ENCODE results near the gene GRIN3B.
A peak's percentile ranks its signal among the peaks of the same experiment; 100 is the strongest.

The GRIN3B gene

DNA sequence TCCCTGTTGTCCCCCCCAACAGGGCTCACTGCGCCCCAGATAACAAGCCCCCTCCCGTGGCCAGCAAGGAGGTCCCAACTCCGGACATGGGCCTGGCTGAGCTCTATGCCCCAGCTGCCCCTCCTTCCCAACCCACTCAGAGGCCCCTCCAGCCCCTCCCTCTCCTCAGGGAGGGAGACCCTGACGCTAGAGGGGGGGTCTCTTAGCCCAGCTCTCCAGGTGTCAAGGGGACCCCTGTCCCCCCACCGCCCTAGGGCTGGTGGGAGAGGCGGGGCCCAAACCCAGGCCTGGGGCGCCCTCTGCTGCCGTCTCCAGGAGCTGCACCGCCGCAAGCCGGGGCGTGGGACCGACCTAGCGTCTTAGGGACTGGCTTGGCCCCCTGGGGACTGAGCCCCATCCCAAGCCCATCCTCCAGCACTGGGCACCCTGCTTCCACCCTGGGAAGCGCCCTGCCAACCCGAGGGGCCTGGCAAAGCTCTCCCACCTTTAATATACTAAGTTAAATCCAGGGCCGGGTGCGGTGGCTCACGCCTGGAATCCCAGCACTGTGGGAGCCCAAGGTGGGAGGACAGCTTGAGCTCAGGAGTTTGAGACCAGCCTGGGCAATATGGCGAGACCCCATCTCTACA, 1.4 kb downstream of the GRIN3B start (continued):
- TF ChIP-seq ZNF777 (tag by site-specific recombination; IDR thresholded peaks at IDR 0.05; ENCODE audit: borderline replicate concordance) (no peak), ZNF138 (tag by site-specific recombination; IDR thresholded peaks at IDR 0.05; ENCODE audit: borderline replicate concordance) (no peak), TCF7L2 (IDR thresholded peaks at IDR 0.05; ENCODE audit: borderline replicate concordance, low read depth, low read length) (no peak), HOXA7 (CRISPR knock-in tag; IDR thresholded peaks at IDR 0.05; ENCODE audit: borderline replicate concordance) (no peak), ZNF776 (tag by site-specific recombination; IDR thresholded peaks at IDR 0.05; ENCODE audit: borderline replicate concordance) (no peak), ZNF140 (tag by site-specific recombination; IDR thresholded peaks at IDR 0.05) (no peak), ZNF514 (tag by site-specific recombination; IDR thresholded peaks at IDR 0.05) (no peak), ZNF76 (tag by site-specific recombination; IDR thresholded peaks at IDR 0.05; ENCODE audit: borderline replicate concordance, low read depth) (no peak; the same call in 1 of the 2 replicates), ZNF785 (tag by site-specific recombination; IDR thresholded peaks at IDR 0.05) (no peak), ZNF692 (tag by site-specific recombination; IDR thresholded peaks at IDR 0.05) (peak; percentile 53), ZNF16 (tag by site-specific recombination; IDR thresholded peaks at IDR 0.05; ENCODE audit: low read depth) (no peak), ZNF10 (tag by site-specific recombination; IDR thresholded peaks at IDR 0.05) (no peak), ZNF148 (tag by site-specific recombination; IDR thresholded peaks at IDR 0.05; ENCODE audit: borderline replicate concordance) (no peak), ZNF501 (tag by site-specific recombination; IDR thresholded peaks at IDR 0.05) (no peak; the same call in 1 of the 2 replicates), ZNF239 (tag by site-specific recombination; IDR thresholded peaks at IDR 0.05) (no peak), ZFP69B (tag by site-specific recombination; IDR thresholded peaks at IDR 0.05) (no peak), ZIC2 (tag by site-specific recombination; IDR thresholded peaks at IDR 0.05) (peak; percentile 56), ZNF488 (tag by site-specific recombination; IDR thresholded peaks at IDR 0.05) (no peak), ZNF548 (tag by site-specific recombination; IDR thresholded peaks at IDR 0.05) (no peak)
- TF ChIP-seq, protein P1, sequence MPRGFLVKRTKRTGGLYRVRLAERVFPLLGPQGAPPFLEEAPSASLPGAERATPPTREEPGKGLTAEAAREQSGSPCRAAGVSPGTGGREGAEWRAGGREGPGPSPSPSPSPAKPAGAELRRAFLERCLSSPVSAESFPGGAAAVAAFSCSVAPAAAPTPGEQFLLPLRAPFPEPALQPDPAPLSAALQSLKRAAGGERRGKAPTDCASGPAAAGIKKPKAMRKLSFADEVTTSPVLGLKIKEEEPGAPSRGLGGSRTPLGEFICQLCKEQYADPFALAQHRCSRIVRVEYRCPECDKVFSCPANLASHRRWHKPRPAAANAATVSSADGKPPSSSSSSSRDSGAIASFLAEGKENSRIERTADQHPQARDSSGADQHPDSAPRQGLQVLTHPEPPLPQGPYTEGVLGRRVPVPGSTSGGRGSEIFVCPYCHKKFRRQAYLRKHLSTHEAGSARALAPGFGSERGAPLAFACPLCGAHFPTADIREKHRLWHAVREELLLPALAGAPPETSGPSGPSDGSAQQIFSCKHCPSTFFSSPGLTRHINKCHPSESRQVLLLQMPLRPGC (tag by site-specific recombination; IDR thresholded peaks at IDR 0.05), result no peak
- TF ChIP-seq, protein P2, sequence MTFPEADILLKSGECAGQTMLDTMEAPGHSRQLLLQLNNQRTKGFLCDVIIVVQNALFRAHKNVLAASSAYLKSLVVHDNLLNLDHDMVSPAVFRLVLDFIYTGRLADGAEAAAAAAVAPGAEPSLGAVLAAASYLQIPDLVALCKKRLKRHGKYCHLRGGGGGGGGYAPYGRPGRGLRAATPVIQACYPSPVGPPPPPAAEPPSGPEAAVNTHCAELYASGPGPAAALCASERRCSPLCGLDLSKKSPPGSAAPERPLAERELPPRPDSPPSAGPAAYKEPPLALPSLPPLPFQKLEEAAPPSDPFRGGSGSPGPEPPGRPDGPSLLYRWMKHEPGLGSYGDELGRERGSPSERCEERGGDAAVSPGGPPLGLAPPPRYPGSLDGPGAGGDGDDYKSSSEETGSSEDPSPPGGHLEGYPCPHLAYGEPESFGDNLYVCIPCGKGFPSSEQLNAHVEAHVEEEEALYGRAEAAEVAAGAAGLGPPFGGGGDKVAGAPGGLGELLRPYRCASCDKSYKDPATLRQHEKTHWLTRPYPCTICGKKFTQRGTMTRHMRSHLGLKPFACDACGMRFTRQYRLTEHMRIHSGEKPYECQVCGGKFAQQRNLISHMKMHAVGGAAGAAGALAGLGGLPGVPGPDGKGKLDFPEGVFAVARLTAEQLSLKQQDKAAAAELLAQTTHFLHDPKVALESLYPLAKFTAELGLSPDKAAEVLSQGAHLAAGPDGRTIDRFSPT (tag by site-specific recombination; IDR thresholded peaks at IDR 0.05), result no peak
- TF ChIP-seq, protein P3, sequence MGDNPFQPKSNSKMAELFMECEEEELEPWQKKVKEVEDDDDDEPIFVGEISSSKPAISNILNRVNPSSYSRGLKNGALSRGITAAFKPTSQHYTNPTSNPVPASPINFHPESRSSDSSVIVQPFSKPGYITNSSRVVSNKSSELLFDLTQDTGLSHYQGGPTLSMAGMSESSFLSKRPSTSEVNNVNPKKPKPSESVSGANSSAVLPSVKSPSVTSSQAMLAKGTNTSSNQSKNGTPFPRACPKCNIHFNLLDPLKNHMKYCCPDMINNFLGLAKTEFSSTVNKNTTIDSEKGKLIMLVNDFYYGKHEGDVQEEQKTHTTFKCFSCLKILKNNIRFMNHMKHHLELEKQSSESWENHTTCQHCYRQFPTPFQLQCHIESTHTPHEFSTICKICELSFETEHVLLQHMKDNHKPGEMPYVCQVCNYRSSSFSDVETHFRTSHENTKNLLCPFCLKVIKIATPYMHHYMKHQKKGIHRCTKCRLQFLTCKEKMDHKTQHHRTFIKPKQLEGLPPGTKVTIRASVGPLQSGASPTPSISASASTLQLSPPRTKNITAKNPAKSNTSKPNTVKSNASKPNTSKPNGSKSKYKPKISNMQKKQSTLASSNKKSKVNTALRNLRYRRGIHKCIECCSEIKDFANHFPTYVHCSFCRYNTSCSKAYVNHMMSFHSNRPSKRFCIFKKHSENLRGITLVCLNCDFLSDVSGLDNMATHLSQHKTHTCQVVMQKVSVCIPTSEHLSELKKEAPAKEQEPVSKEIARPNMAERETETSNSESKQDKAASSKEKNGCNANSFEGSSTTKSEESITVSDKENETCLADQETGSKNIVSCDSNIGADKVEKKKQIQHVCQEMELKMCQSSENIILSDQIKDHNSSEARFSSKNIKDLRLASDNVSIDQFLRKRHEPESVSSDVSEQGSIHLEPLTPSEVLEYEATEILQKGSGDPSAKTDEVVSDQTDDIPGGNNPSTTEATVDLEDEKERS (tag by site-specific recombination; IDR thresholded peaks at IDR 0.05), result no peak
- TF ChIP-seq, protein P4, sequence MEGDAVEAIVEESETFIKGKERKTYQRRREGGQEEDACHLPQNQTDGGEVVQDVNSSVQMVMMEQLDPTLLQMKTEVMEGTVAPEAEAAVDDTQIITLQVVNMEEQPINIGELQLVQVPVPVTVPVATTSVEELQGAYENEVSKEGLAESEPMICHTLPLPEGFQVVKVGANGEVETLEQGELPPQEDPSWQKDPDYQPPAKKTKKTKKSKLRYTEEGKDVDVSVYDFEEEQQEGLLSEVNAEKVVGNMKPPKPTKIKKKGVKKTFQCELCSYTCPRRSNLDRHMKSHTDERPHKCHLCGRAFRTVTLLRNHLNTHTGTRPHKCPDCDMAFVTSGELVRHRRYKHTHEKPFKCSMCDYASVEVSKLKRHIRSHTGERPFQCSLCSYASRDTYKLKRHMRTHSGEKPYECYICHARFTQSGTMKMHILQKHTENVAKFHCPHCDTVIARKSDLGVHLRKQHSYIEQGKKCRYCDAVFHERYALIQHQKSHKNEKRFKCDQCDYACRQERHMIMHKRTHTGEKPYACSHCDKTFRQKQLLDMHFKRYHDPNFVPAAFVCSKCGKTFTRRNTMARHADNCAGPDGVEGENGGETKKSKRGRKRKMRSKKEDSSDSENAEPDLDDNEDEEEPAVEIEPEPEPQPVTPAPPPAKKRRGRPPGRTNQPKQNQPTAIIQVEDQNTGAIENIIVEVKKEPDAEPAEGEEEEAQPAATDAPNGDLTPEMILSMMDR (tag by site-specific recombination; IDR thresholded peaks at IDR 0.05), result peak; percentile 96
- TF ChIP-seq, protein P5, sequence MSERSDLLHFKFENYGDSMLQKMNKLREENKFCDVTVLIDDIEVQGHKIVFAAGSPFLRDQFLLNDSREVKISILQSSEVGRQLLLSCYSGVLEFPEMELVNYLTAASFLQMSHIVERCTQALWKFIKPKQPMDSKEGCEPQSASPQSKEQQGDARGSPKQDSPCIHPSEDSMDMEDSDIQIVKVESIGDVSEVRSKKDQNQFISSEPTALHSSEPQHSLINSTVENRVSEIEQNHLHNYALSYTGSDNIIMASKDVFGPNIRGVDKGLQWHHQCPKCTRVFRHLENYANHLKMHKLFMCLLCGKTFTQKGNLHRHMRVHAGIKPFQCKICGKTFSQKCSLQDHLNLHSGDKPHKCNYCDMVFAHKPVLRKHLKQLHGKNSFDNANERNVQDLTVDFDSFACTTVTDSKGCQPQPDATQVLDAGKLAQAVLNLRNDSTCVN (tag by site-specific recombination; optimal IDR thresholded peaks at IDR 0.05), result no peak
